Measurements from ENCODE around the gene ATP8B4. TPM values are rescaled to one million over a fixed set of nuclear protein-coding genes. Genes with fewer than 3 reads are reported as not detected.

ATP8B4 gene
- total and polyA plus RNA-seq, 2 donors (not counting 1 experiment from before 2014, with no cell fraction given), result 0.42 TPM; not detected in 1

DNA sequence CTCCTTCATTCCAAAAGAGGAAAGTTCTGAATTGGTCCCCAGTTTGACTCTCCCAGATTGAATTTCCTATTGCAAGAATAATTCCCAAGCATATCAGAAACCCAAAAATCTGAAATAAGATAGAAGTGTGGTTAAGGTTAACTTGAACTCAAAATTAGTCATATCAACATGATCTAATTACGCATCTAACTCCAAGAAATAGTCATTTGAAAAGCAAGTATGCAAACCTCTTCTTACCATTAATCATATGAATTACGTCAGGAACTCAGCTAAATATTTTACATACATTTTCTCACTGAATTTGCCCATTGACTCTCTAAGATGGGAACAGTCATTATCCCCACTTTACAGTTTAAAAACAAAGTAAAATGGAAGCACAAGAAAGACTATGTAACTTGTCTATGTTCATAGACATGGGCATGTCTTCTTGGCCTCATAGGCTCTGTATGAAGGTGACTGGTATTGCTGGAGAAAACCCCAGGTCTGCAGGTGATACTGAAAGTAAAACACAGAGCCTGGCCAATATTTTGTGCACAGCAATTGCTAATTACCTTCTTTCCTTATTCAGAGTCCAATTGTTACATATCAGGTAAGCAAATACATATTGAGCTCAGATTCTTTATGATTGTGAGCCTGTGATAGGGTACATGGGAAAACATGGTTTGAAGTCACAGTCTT, 139.2 kb downstream of the ATP8B4 start:
- no peak overlapping the region for H3K4me3 Mint-ChIP-seq
- H3K9ac ChIP-seq (ENCODE audit: low read length), result no peak overlapping the region
- ATAC-seq (ENCODE audit: low read depth) (no peak), DNase-seq (no peak)
- no peaks in the 10 kb centered on the region for H3K4me1 Mint-ChIP-seq
- intact Hi-C loops (cut with micrococcal nuclease), result no loop called here
- no peak overlapping the region for H3K27ac Mint-ChIP-seq
- H3K79me2 ChIP-seq (ENCODE audit: control insufficient read depth, insufficient read depth, low read length), result no peaks in the 10 kb centered on the region
- no peaks in the 10 kb centered on the region for H3K9me3 Mint-ChIP-seq (ENCODE audit: insufficient read depth)
- H3K4me2 ChIP-seq (replicated peaks; ENCODE audit: low read depth, low read length, poor library complexity, severe bottlenecking), result no peak overlapping the region
- no peaks in the 10 kb centered on the region for H3K27me3 ChIP-seq (replicated peaks in 1 of 4; ENCODE audit: control extremely low read depth in 1 of 4, control insufficient read depth in 3 of 4, insufficient read depth in 4 of 4, low read length in 3 of 4)
- no peaks in the 10 kb centered on the region for H3K36me3 ChIP-seq (replicated peaks in 1 of 2; ENCODE audit: control extremely low read depth in 1 of 2, control insufficient read depth in 1 of 2, extremely low read depth in 1 of 2, insufficient read depth in 2 of 2, low read length in 1 of 2)
- WGBS (ENCODE audit: insufficient coverage), result no CpG with 5 or more reads among the region's 2 CpGs
- H3K4me3 ChIP-seq (ENCODE audit: control extremely low read depth in 1 of 5, extremely low read depth in 1 of 5, insufficient read depth in 1 of 5, low read depth in 2 of 5, low read length in 4 of 5), result no peak overlapping the region
- ChIA-PET POLR2A (no interaction called here), CTCF (interaction anchor here (1.8 kb wide), 1 partner anchor 23 kb away, joined by 7 read pairs; no protein-coding TSS in a partner anchor)
- H3K9me3 ChIP-seq (ENCODE audit: control extremely low read depth in 1 of 3, control insufficient read depth in 2 of 3, insufficient read depth in 1 of 3, low read length in 2 of 3), result no peaks in the 10 kb centered on the region
- H4K20me1 ChIP-seq (ENCODE audit: control insufficient read depth, insufficient read depth, low read length, poor library complexity, severe bottlenecking), result no peaks in the 10 kb centered on the region
- no peaks in the 10 kb centered on the region for H3K4me1 ChIP-seq (ENCODE audit: control insufficient read depth in 2 of 2, insufficient read depth in 2 of 2, low read length in 2 of 2)
- H2AFZ ChIP-seq (ENCODE audit: insufficient read depth, low read depth, low read length, poor library complexity, severe bottlenecking), result no peak overlapping the region
- H3K27ac ChIP-seq (ENCODE audit: low read length in 2 of 2), result no peak overlapping the region
- TF ChIP-seq, protein P1, sequence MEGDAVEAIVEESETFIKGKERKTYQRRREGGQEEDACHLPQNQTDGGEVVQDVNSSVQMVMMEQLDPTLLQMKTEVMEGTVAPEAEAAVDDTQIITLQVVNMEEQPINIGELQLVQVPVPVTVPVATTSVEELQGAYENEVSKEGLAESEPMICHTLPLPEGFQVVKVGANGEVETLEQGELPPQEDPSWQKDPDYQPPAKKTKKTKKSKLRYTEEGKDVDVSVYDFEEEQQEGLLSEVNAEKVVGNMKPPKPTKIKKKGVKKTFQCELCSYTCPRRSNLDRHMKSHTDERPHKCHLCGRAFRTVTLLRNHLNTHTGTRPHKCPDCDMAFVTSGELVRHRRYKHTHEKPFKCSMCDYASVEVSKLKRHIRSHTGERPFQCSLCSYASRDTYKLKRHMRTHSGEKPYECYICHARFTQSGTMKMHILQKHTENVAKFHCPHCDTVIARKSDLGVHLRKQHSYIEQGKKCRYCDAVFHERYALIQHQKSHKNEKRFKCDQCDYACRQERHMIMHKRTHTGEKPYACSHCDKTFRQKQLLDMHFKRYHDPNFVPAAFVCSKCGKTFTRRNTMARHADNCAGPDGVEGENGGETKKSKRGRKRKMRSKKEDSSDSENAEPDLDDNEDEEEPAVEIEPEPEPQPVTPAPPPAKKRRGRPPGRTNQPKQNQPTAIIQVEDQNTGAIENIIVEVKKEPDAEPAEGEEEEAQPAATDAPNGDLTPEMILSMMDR (IDR thresholded peaks at IDR 0.05), result no peak
- no peak for TF ChIP-seq EZH2 (IDR thresholded peaks at IDR 0.05; ENCODE audit: borderline replicate concordance, insufficient read depth, low read depth, low read length, poor library complexity, severe bottlenecking)
- no peaks in the 10 kb centered on the region for H3K27me3 Mint-ChIP-seq

DNA sequence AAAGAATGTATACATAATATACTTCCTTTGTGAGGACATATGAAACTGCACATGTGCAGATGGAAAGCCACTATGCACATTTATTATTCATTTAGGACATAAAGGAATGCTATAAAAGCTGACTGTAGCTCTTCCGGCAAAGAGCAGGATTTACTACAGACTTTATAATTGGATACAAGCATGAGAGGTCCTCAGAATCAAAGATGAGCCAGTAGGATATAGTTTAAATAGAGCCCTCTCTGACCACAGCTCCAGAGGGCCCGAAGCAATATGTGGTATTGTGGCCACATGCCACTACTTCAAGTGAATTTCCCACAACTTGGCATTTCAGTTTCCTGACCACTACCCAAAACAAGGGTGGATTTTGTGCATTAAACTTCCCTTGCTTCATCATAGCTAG, 140.9 kb downstream of the ATP8B4 start:
- ATAC-seq (ENCODE audit: low read depth) (no peak), DNase-seq (no peak)
- no peaks in the 10 kb centered on the region for H3K9me3 Mint-ChIP-seq (ENCODE audit: insufficient read depth)
- no peak overlapping the region for H3K4me3 Mint-ChIP-seq
- Histone ChIP-seq H4K20me1 (ENCODE audit: control insufficient read depth, insufficient read depth, low read length, poor library complexity, severe bottlenecking) (no peaks in the 10 kb centered on the region), H3K9me3 (ENCODE audit: control extremely low read depth in 1 of 3, control insufficient read depth in 2 of 3, insufficient read depth in 1 of 3, low read length in 2 of 3) (no peaks in the 10 kb centered on the region), H3K27me3 (replicated peaks in 1 of 4; ENCODE audit: control extremely low read depth in 1 of 4, control insufficient read depth in 3 of 4, insufficient read depth in 4 of 4, low read length in 3 of 4) (no peaks in the 10 kb centered on the region), H3K9ac (ENCODE audit: low read length) (no peak overlapping the region), H3K27ac (ENCODE audit: low read length in 2 of 2) (no peak overlapping the region), H3K79me2 (ENCODE audit: control insufficient read depth, insufficient read depth, low read length) (no peaks in the 10 kb centered on the region), H2AFZ (ENCODE audit: insufficient read depth, low read depth, low read length, poor library complexity, severe bottlenecking) (no peak overlapping the region), H3K4me2 (replicated peaks; ENCODE audit: low read depth, low read length, poor library complexity, severe bottlenecking) (no peak overlapping the region), H3K36me3 (replicated peaks in 1 of 2; ENCODE audit: control extremely low read depth in 1 of 2, control insufficient read depth in 1 of 2, extremely low read depth in 1 of 2, insufficient read depth in 2 of 2, low read length in 1 of 2) (no peaks in the 10 kb centered on the region), H3K4me1 (ENCODE audit: control insufficient read depth in 2 of 2, insufficient read depth in 2 of 2, low read length in 2 of 2) (no peaks in the 10 kb centered on the region), H3K4me3 (ENCODE audit: control extremely low read depth in 1 of 5, extremely low read depth in 1 of 5, insufficient read depth in 1 of 5, low read depth in 2 of 5, low read length in 4 of 5) (no peak overlapping the region)
- POLR2A ChIA-PET, result no interaction called here
- intact Hi-C loops (cut with micrococcal nuclease), result no loop called here
- 20% methylated on average over 1 of the region's 2 CpGs for WGBS (ENCODE audit: insufficient coverage)
- no peaks in the 10 kb centered on the region for H3K27me3 Mint-ChIP-seq
- H3K4me1 Mint-ChIP-seq, result no peaks in the 10 kb centered on the region
- TF ChIP-seq, protein P1 (IDR thresholded peaks at IDR 0.05), result no peak
- TF ChIP-seq EZH2 (IDR thresholded peaks at IDR 0.05; ENCODE audit: borderline replicate concordance, insufficient read depth, low read depth, low read length, poor library complexity, severe bottlenecking), result no peak
- H3K27ac Mint-ChIP-seq, result no peak overlapping the region
- CTCF ChIA-PET, result interaction anchor here (1.8 kb wide), 1 partner anchor 25 kb away, joined by 7 read pairs; no protein-coding TSS in a partner anchor

All from B cell (primary cell).